Endodermal cell (in vitro differentiated cells): Measurements from ENCODE around the gene HSD17B7. TPM values are rescaled to one million over a fixed set of nuclear protein-coding genes. Genes with fewer than 3 reads are reported as not detected.
A peak's percentile ranks its signal among the peaks of the same experiment; 100 is the strongest.

Source experiments
- DNase-seq: peaks from one replicate; pipeline ENCODE4 v3.0.0-alpha.2; 2017
- H3K27ac ChIP-seq: 2 replicates; pipeline ENCODE4 v1.5.1; 2013; ENCODE audit warnings: mild to moderate bottlenecking, low read depth, low read length, moderate library complexity
- H3K27me3 ChIP-seq: 2 replicates; pipeline ENCODE4 v1.6.1; 2013; ENCODE audit warnings: mild to moderate bottlenecking, low read length, moderate library complexity; ENCODE audit not compliant: insufficient read depth, control insufficient read depth, poor library complexity, severe bottlenecking
- H3K36me3 ChIP-seq: 2 replicates; pipeline ENCODE4 v1.7.0; 2013; ENCODE audit warnings: mild to moderate bottlenecking, low read length, moderate library complexity; ENCODE audit not compliant: control insufficient read depth, insufficient read depth
- H3K4me1 ChIP-seq: one replicate; pipeline ENCODE4 v1.7.0; 2013; ENCODE audit warnings: low read length; ENCODE audit not compliant: control insufficient read depth, insufficient read depth
- H3K4me3 ChIP-seq: 2 replicates; pipeline ENCODE4 v1.5.1; 2013; ENCODE audit warnings: mild to moderate bottlenecking, low read length, moderate library complexity
- H3K9ac ChIP-seq: 2 replicates; pipeline ENCODE4 v1.6.1; 2013; ENCODE audit warnings: mild to moderate bottlenecking, low read length, moderate library complexity; ENCODE audit not compliant: poor library complexity, severe bottlenecking; ENCODE audit errors: extremely low read depth
- H3K9me3 ChIP-seq: 2 replicates; pipeline ENCODE4 v1.6.1; 2013; ENCODE audit warnings: mild to moderate bottlenecking, low read length, moderate library complexity; ENCODE audit not compliant: control insufficient read depth
- H3K27ac Mint-ChIP-seq: 2 replicates; pipeline ENCODE4 v1.8.0; 2020; ENCODE audit warnings: mixed read lengths
- H3K27me3 Mint-ChIP-seq: 2 replicates; pipeline ENCODE4 v1.8.0; 2021; ENCODE audit warnings: mild to moderate bottlenecking, mixed read lengths; ENCODE audit not compliant: insufficient read depth
- H3K36me3 Mint-ChIP-seq: 2 replicates; pipeline ENCODE4 v1.8.0; 2020; ENCODE audit warnings: low read depth, mixed read lengths
- H3K4me1 Mint-ChIP-seq: 2 replicates; pipeline ENCODE4 v1.8.0; 2020; ENCODE audit warnings: mixed read lengths
- H3K4me3 Mint-ChIP-seq: 2 replicates; pipeline ENCODE4 v1.8.0; 2020; ENCODE audit warnings: mild to moderate bottlenecking, moderate library complexity, mixed read lengths
- H3K9me3 Mint-ChIP-seq: 2 replicates; pipeline ENCODE4 v1.8.0; 2020; ENCODE audit warnings: mild to moderate bottlenecking, mixed read lengths
- CTCF ChIP-seq: fragments of 200-600 bp; sonication (generic); conservative IDR thresholded peaks from 2 replicates; pipeline ENCODE4 v1.5.0; 2021; ENCODE audit warnings: antibody characterized with exemption, mild to moderate bottlenecking
- WGBS, 2 experiments: methylation state at CpG; one replicate each; pipeline versions ENCODE4 v1.1.5 to v1.1.7; 2013; ENCODE audit warnings: missing lambda C conversion rate in 2 of 2, mixed read lengths in 1 of 2; ENCODE audit not compliant: insufficient coverage in 1 of 2, insufficient read length in 1 of 2; 5-methylcytosine and 5-hydroxymethylcytosine counted together
- total RNA-seq, 2 donors: library from RNA; stranded (reverse); fragmentation: NEBNext Ultra II Directional in 1 of 2; extraction: Animal tissue kit (Norgen Biotek cat#: 25700) in 1 of 2; gene quantifications; 2 replicates in 1 of 2; 3 replicates in 1 of 2; pipeline ENCODE4 v1.2.1, GENCODE V29; 2021

HSD17B7 gene
- total RNA-seq, 2 donors from 2014 or later: 30.0 to 33.2 TPM

- Mint-ChIP-seq H3K27me3 (peaks cover 3% of the 10 kb centered on the region), H3K4me3 (no peak overlapping the region), H3K4me1 (peaks cover 3% of the 10 kb centered on the region), H3K36me3 (no peaks in the 10 kb centered on the region), H3K27ac (no peak overlapping the region), H3K9me3 (peaks cover 20% of the 10 kb centered on the region)
- no peaks in the 10 kb centered on the region for H3K27me3 ChIP-seq
- no peaks in the 10 kb centered on the region for H3K36me3 ChIP-seq
- peaks cover 1% of the 10 kb centered on the region for H3K4me1 ChIP-seq
- H3K9me3 ChIP-seq: peaks cover 16% of the 10 kb centered on the region
- no peak overlapping the region for H3K9ac ChIP-seq
- DNase-seq: no peak
- WGBS, 2 experiments: 82 to 100% methylated on average over 2 to 4 of the region's 4 CpGs
- no peak overlapping the region for H3K27ac ChIP-seq
- no peak overlapping the region for H3K4me3 ChIP-seq
- TF ChIP-seq CTCF: no peak
Observed at GRCh38 chr1:162838863-162839262, 48.4 kb downstream of the HSD17B7 start.

- no peak for TF ChIP-seq CTCF
- Histone ChIP-seq H3K4me1 (no peaks in the 10 kb centered on the region), H3K4me3 (no peak overlapping the region), H3K27me3 (no peaks in the 10 kb centered on the region), H3K9ac (no peak overlapping the region), H3K36me3 (no peaks in the 10 kb centered on the region), H3K27ac (no peak overlapping the region), H3K9me3 (peaks cover 16% of the 10 kb centered on the region)
- no peak for DNase-seq
- Mint-ChIP-seq H3K36me3 (no peaks in the 10 kb centered on the region), H3K4me3 (no peak overlapping the region), H3K27ac (no peak overlapping the region), H3K27me3 (peaks cover 3% of the 10 kb centered on the region), H3K4me1 (peaks cover 8% of the 10 kb centered on the region), H3K9me3 (peaks cover 20% of the 10 kb centered on the region)
Observed at GRCh38 chr1:162840250-162840839, 49.8 kb downstream of the HSD17B7 start.

GRCh38 chr1:162844153-162844552 lies 53.7 kb downstream of the HSD17B7 start:
- Mint-ChIP-seq H3K36me3 (no peaks in the 10 kb centered on the region), H3K27me3 (no peaks in the 10 kb centered on the region), H3K4me3 (no peak overlapping the region), H3K4me1 (peaks cover 8% of the 10 kb centered on the region), H3K9me3 (peaks cover 7% of the 10 kb centered on the region), H3K27ac (no peak overlapping the region)
- no peak overlapping the region for H3K4me3 ChIP-seq
- H3K27me3 ChIP-seq: no peaks in the 10 kb centered on the region
- no peak for TF ChIP-seq CTCF
- peaks cover 4% of the 10 kb centered on the region for H3K9me3 ChIP-seq
- no peak overlapping the region for H3K27ac ChIP-seq
- 71 to 72% methylated on average over 1 of the region's 1 CpG for whole genome bisulfite sequencing, 2 experiments
- peak; percentile 50 for DNase-seq
- H3K9ac ChIP-seq: no peak overlapping the region
- H3K4me1 ChIP-seq: no peaks in the 10 kb centered on the region
- no peaks in the 10 kb centered on the region for H3K36me3 ChIP-seq
